GM12878 (cell line): ENCODE results near the gene UST. TPM values are rescaled to one million over a fixed set of nuclear protein-coding genes. Genes with fewer than 3 reads are reported as not detected.

Source experiments
- BHLHE40 ChIP-seq, 2 experiments: fragments of 450-650 bp in 1 of 2; IDR thresholded peaks; 2 replicates each; pipeline ENCODE4 v1.6.1; 2011 to 2017; ENCODE audit warnings: low read depth in 2 of 2, borderline replicate concordance in 1 of 2, improper control_type of control experiment in 1 of 2, low read length in 1 of 2, mild to moderate bottlenecking in 1 of 2
- CBFB ChIP-seq: IDR thresholded peaks from 2 replicates; pipeline ENCODE4 v1.6.1; 2016; ENCODE audit warnings: antibody characterized with exemption, low read depth
- EP300 ChIP-seq, 2 experiments: fragments of 150-350 bp in 1 of 2; IDR thresholded peaks; 2 replicates each; pipeline ENCODE4 v1.6.1; 2011 to 2012; ENCODE audit warnings: low read depth in 2 of 2, low read length in 2 of 2, borderline replicate concordance in 1 of 2, improper control_type of control experiment in 1 of 2, inconsistent platforms in 1 of 2; ENCODE audit not compliant: control insufficient read depth in 1 of 2
- ESRRA ChIP-seq: IDR thresholded peaks from 2 replicates; pipeline ENCODE4 v1.6.1; 2012; ENCODE audit warnings: mild to moderate bottlenecking, low read length, improper control_type of control experiment
- FOS ChIP-seq: IDR thresholded peaks from 3 replicates; pipeline ENCODE4 v1.6.1; 2011; ENCODE audit warnings: borderline replicate concordance; ENCODE audit not compliant: insufficient read length; ENCODE audit errors: extremely low read depth
- HCFC1 ChIP-seq: fragments of 150-350 bp; IDR thresholded peaks from 2 replicates; pipeline ENCODE4 v1.6.1; 2014; ENCODE audit warnings: low read length
- IKZF1 ChIP-seq: fragments of 450-650 bp; conservative IDR thresholded peaks from 2 replicates; pipeline ENCODE4 v1.6.1; 2017; ENCODE audit warnings: antibody characterized with exemption, mild to moderate bottlenecking
- IRF5 ChIP-seq: fragments of 450-650 bp; IDR thresholded peaks from 2 replicates; pipeline ENCODE4 v1.6.1; 2017; ENCODE audit warnings: borderline replicate concordance
- KDM1A ChIP-seq: fragments of 200-600 bp; sonication (generic); IDR thresholded peaks from 2 replicates; pipeline ENCODE4 v1.6.1; 2016; ENCODE audit warnings: borderline replicate concordance
- MYB ChIP-seq: fragments of 150-350 bp; IDR thresholded peaks from 2 replicates; pipeline ENCODE4 v1.6.1; 2014; ENCODE audit warnings: mild to moderate bottlenecking, low read depth, low read length, borderline replicate concordance
- NBN ChIP-seq: fragments of 450-650 bp; IDR thresholded peaks from 2 replicates; pipeline ENCODE4 v1.6.1; 2016
- NRF1 ChIP-seq: conservative IDR thresholded peaks from 2 replicates; pipeline ENCODE4 v1.6.1; 2011; ENCODE audit warnings: mild to moderate bottlenecking, low read depth, low read length, improper control_type of control experiment
- RCOR1 ChIP-seq: conservative IDR thresholded peaks from 2 replicates; pipeline ENCODE4 v1.6.1; 2012; ENCODE audit warnings: low read depth, low read length, improper control_type of control experiment
- RELA ChIP-seq: fragments of 450-650 bp; IDR thresholded peaks from 2 replicates; pipeline ENCODE4 v1.8.0; 2014; ENCODE audit warnings: borderline replicate concordance; ENCODE audit not compliant: partially characterized antibody
- RUNX3 ChIP-seq: IDR thresholded peaks from 2 replicates; pipeline ENCODE4 v1.6.1; 2012; ENCODE audit warnings: low read length, inconsistent platforms
- SUPT20H ChIP-seq: IDR thresholded peaks from 2 replicates; pipeline ENCODE4 v1.6.1; 2011; ENCODE audit warnings: low read depth, mild to moderate bottlenecking, low read length, moderate library complexity, borderline replicate concordance; ENCODE audit not compliant: control insufficient read depth
- TAF1 ChIP-seq: IDR thresholded peaks from 2 replicates; pipeline ENCODE4 v1.6.1; 2011; ENCODE audit warnings: mild to moderate bottlenecking, low read depth, low read length, borderline replicate concordance
- TCF12 ChIP-seq: IDR thresholded peaks from 2 replicates; pipeline ENCODE4 v1.6.1; 2011; ENCODE audit warnings: low read depth, mild to moderate bottlenecking, low read length
- ZNF592 ChIP-seq: fragments of 450-650 bp; IDR thresholded peaks from 2 replicates; pipeline ENCODE4 v1.6.1; 2017; ENCODE audit warnings: mild to moderate bottlenecking, moderate library complexity
- ZNF622 ChIP-seq: fragments of 450-650 bp; IDR thresholded peaks from 2 replicates; pipeline ENCODE4 v1.6.1; 2017; ENCODE audit warnings: mild to moderate bottlenecking, inconsistent platforms
- polyA plus RNA-seq, 11 experiments: library from polyadenylated mRNA; depleted of rRNA in 4 of 11; unstranded in 6 of 11; stranded (reverse) in 5 of 11; fragments of >200 nt; fragmentation: Nextera tagmentation in 4 of 11; fragmentation: Illumina TruSeq in 1 of 11; extraction: Ambion mirVana in 4 of 11; extraction: Trizol in 1 of 11; gene quantifications; 1 replicate in 1 of 11; 2 replicates in 10 of 11; pipeline versions ENCODE4 v1.2.1 to v1.2.3, GENCODE V29; 2011 to 2016; ENCODE audit warnings: inconsistent platforms in 2 of 11, missing spikeins in 2 of 11, low read depth in 1 of 11
- total RNA-seq, 4 experiments: library from RNA; depleted of rRNA in 3 of 4; stranded (reverse); fragments of >200 nt in 3 of 4; fragmentation: Illumina TruSeq in 1 of 4; extraction: Trizol in 1 of 4; gene quantifications; 2 replicates each; pipeline versions ENCODE4 v1.2.1 to v1.2.3, GENCODE V29; 2013 to 2021
- TF ChIP-seq, protein P1 (sequence below): fragments of 450-650 bp; IDR thresholded peaks from 2 replicates; pipeline ENCODE4 v1.6.1; 2016; ENCODE audit warnings: mild to moderate bottlenecking, moderate library complexity, borderline replicate concordance
- TF ChIP-seq, protein P2 (sequence below): IDR thresholded peaks from 2 replicates; pipeline ENCODE4 v1.6.1; 2011; ENCODE audit warnings: low read depth, mild to moderate bottlenecking, low read length, moderate library complexity, borderline replicate concordance; ENCODE audit errors: extremely low read depth

The UST gene
- total and polyA plus RNA-seq, 10 of the 15 experiments (the other 5 are each of a cell fraction or from before 2014, with no cell fraction given), result 0.74 to 43.3 (median 2.2) TPM

DNA sequence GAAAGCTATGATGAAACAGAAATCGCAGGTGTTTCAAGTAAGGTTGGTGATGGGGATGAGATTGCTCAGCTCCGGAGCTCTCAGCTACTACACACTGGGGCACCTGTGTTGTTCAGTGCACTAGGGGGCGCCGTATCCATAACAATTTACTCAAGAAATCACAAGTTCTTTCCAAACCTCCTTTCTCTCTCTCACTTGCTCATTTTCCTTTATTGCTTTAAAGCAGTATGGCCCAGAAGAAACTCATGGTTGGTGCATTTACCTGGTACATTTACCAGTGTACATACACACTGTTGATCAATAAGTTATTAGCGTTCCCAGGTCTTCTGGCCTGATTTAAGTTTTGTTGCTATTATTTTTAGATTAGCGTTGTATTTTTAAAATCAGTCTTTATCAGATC lies 335.5 kb downstream of the UST start (continued):
- TF ChIP-seq FOS (no peak), TCF12 (0 out of 2 replicates have a peak, but pooled peaks have one; percentile 25), BHLHE40 (IDR thresholded peaks at IDR 0.05; ENCODE audit: borderline replicate concordance in 1 of 2, low read depth in 2 of 2, low read length in 1 of 2) (no peak), IKZF1 (no peak), ZNF592 (no peak), RCOR1 (no peak), ZNF622 (no peak), CBFB (no peak), RUNX3 (no peak), NBN (peak; percentile 49; the same call in 1 of the 2 replicates), EP300 (IDR thresholded peaks at IDR 0.05; ENCODE audit: borderline replicate concordance in 1 of 2, control insufficient read depth in 1 of 2, low read depth in 2 of 2, low read length in 2 of 2) (no peak), NRF1 (no peak), RELA (no peak), SUPT20H (no peak), IRF5 (no peak), MYB (no peak), TAF1 (no peak), KDM1A (no peak), HCFC1 (no peak), ESRRA (no peak)
- TF ChIP-seq, protein P1, sequence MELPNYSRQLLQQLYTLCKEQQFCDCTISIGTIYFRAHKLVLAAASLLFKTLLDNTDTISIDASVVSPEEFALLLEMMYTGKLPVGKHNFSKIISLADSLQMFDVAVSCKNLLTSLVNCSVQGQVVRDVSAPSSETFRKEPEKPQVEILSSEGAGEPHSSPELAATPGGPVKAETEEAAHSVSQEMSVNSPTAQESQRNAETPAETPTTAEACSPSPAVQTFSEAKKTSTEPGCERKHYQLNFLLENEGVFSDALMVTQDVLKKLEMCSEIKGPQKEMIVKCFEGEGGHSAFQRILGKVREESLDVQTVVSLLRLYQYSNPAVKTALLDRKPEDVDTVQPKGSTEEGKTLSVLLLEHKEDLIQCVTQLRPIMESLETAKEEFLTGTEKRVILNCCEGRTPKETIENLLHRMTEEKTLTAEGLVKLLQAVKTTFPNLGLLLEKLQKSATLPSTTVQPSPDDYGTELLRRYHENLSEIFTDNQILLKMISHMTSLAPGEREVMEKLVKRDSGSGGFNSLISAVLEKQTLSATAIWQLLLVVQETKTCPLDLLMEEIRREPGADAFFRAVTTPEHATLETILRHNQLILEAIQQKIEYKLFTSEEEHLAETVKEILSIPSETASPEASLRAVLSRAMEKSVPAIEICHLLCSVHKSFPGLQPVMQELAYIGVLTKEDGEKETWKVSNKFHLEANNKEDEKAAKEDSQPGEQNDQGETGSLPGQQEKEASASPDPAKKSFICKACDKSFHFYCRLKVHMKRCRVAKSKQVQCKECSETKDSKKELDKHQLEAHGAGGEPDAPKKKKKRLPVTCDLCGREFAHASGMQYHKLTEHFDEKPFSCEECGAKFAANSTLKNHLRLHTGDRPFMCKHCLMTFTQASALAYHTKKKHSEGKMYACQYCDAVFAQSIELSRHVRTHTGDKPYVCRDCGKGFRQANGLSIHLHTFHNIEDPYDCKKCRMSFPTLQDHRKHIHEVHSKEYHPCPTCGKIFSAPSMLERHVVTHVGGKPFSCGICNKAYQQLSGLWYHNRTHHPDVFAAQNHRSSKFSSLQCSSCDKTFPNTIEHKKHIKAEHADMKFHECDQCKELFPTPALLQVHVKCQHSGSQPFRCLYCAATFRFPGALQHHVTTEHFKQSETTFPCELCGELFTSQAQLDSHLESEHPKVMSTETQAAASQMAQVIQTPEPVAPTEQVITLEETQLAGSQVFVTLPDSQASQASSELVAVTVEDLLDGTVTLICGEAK, result no peak
- TF ChIP-seq, protein P2, sequence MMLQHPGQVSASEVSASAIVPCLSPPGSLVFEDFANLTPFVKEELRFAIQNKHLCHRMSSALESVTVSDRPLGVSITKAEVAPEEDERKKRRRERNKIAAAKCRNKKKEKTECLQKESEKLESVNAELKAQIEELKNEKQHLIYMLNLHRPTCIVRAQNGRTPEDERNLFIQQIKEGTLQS, result no peak
